ENCODE measurements around the gene DYNLL1. TPM values are rescaled to one million over a fixed set of nuclear protein-coding genes. Genes with fewer than 3 reads are reported as not detected.
"Not testable (repeated sequence)": the region's sequence is repeated elsewhere in the genome, so short reads cannot be mapped to it uniquely, and the experiment has no call there.

Gene DYNLL1
- 563 TPM for polyA plus RNA-seq (2013, experiment 1 of 2; ENCODE audit: insufficient read length)
- 418 TPM for polyA plus RNA-seq (2013, experiment 2 of 2; ENCODE audit: insufficient read length)

DNA sequence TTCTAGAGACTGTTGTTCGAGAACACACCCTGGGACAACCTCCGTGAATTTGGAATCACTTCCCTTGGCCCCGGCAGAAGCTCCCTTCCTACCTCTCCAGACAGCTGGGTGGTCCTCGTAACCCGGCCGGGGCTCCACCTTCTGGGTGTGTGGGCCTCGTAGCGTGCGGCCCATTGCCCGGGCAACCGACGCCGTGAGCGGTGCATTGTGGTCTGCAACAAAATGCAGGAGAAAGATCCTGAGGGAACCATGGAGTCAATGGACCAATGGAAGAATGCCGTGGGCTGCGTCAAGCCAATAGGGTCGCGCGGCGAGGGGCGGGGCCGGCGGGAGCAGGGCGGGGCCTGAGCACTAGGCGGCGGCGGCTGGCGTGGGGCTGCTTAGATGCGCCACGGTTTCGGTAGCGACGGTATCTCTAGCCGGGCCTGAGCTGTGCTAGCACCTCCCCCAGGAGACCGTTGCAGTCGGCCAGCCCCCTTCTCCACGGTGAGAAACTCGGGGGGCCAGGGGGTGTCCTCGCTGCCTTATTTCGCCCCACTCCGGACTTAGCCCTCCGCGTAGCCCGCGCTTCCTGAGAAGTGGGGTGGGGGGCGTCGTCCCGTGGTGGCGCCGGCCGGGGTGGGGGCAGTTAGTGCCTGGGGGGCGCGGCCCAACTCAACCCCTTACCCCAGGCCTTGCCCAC lies at the start of gene DYNLL1:
TSS of gene DYNLL1 (plus strand) at position 383 of the 682 bp plus-strand sequence. CDS start 309 bp downstream, outside the sequence.
- DNase-seq, result peak; percentile 93

- not testable (repeated sequence) for DNase-seq
Observed at GRCh38 chr12:120446844-120447178, 49.1 kb upstream of the DYNLL1 start.

DNA sequence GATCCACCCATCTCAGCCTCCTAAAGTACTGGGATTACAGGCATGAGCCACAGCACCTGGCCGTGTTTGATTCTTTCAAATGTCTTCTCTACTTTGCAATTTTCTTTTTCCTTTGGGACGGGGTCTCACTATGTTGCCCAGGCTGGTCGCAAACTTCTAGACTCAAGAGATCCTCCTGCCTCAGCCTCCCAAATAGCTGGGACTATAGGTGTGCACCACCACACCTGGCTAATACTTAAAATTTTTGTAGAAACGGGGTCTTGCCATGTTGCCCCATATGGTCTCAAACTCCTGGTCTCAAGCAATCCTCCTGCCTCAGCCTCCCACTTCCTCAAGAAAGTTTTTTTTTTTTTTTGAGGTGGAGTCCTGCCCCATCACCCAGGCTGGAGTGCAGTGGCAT lies 47.9 kb upstream of the DYNLL1 start:
- no peak for DNase-seq

DNA sequence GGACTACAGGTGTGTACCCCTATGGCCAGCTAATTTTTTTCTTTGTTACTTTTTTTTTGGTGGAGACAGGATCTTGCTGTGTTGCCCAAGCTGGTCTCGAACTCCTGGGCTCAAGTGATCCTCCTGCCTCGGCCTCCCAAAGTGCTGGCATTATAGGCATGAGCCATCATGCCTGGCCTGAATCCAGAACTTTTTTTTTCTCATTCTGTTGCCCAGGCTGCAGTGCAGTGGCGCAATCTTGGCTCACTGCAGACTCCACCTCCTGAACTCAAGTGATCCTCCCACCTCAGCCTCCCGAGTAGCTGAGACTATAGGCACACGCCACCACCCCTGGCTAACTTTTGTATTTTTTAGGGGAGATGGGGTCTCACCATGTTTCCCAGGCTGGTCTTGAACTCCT lies 43.4 kb upstream of the DYNLL1 start:
- DNase-seq, result peak; percentile 16

GRCh38 chr12:120453060-120453750 lies 42.7 kb upstream of the DYNLL1 start:
- DNase-seq, result no peak

- peak; percentile 22 for DNase-seq
Observed at GRCh38 chr12:120453977-120454376, 41.9 kb upstream of the DYNLL1 start.

- DNase-seq, result no peak
Observed at GRCh38 chr12:120455302-120455701, 40.6 kb upstream of the DYNLL1 start.

DNA sequence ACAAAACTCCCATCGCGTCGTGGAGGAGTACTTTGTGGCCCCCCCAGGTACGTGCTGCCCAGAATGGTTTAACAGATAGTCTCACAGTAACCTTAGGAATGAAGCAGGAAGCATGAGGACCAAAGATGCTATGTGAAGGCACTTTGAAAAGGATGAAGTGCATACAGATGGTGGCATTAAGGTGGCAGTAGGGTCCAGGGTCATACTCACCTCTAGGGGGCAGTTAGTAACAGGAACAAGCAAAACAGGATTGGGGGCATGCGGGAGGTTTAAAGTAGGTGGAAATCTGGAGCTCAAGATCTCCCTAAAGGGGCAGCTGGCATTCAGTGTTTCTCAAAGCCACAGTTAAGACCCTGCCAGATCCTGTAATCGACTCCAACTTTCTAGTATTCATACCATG lies 38.8 kb upstream of the DYNLL1 start:
- DNase-seq, result peak; percentile 3

- no peak for DNase-seq
Observed at GRCh38 chr12:120460157-120460556, 35.8 kb upstream of the DYNLL1 start.

DNA sequence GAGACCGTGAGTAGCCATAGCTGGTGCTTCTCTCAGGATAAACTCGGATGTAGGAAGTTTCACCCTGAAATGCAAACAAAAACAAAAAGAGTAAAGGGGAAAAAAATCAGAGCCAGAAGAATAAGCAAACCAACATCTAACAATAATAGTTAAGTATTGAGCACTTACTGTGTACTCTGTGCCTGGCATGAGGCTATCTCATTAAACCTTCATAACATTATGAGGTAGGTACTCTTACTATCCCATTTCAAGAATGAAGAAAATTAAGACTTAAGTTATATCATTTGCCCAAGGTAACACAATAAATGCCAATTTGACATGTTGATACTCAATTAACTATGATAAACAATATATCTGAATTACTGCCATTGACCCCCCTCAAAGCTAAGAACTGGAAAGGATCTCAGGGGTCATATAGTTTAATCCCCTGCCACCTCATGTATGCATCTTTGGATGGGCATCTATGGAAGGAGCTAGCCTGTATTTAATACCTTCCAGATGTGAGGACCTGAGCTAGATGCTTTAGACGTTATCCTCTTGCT lies 33.7 kb upstream of the DYNLL1 start:
- DNase-seq, result no peak

GRCh38 chr12:120463712-120464111 lies 32.2 kb upstream of the DYNLL1 start:
- no peak for DNase-seq

DNA sequence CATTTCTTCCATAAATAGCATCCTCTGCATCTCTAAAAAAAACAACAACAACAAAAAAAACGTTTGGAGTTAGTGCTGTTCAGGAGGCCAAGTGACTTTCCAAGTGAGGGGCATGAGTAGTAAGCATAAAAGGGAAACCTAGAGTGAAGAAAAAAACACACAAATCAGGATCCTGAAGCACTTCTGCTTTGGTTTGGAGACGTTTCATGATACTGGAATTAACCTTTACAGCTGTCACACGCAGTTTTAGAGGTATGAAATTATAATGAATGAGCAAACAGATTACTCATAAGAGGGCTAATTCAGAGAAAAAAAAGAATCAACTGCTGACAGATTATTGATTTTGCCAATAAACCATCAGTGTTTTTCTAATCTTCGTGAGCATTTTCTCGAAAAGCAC lies 30.2 kb upstream of the DYNLL1 start:
- DNase-seq, result no peak

DNA sequence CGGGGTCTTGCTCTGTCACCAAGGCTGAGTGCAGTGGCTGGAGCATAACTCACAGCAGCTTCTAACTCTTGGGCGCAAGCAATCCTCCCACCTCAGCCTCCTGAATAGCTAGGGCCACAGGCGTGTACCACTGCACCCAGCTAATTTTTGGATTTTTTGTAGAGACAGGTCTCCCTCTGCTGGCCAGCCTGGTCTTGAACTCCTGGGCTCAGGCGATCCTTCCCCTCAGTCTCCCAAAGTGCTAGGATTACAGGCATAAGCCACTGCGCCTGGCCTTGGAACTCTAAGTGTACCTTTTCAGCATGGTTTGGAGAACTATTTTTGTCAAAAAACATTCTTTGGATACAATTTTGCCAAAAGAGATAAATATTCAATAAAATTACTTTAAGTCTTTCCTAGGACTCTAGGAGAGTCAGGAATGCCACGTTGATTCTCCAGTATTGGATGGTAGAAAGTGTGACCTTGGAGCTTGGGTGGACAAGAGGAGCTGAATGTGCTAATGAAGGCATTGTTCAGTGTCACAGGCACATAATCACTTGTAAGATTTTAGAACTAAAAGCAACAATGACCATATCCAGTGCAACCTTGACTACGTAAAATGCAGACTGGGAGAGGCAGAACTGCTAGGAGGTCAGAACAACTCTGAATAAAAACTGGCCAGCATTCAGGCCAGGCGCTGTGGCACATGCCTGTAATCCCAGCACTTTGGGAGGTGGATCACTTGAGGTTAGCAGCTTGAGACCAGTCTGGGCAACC lies 29.2 kb upstream of the DYNLL1 start:
- DNase-seq, result peak; percentile 47

DNA sequence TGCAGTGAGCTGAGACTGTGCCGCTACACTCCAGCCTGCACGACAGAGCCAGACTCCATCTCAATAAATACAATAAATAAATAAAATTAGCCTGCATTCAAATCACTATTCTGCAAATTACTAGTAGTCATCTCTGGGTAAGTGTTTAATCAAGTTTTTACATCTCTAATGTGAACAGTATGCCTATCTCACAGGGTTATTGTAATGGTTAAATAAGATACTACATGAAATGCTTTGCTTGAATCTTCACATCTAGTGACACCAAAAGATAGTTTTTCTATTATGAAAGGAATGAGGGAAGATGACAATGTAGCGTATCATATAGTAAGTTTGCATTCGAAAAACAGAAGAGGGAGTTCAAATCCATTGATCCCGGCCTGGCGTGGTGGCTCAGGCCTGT lies 28.5 kb upstream of the DYNLL1 start:
- no peak for DNase-seq

- DNase-seq, result peak; percentile 31
Observed at GRCh38 chr12:120468325-120468820, 27.5 kb upstream of the DYNLL1 start.

DNA sequence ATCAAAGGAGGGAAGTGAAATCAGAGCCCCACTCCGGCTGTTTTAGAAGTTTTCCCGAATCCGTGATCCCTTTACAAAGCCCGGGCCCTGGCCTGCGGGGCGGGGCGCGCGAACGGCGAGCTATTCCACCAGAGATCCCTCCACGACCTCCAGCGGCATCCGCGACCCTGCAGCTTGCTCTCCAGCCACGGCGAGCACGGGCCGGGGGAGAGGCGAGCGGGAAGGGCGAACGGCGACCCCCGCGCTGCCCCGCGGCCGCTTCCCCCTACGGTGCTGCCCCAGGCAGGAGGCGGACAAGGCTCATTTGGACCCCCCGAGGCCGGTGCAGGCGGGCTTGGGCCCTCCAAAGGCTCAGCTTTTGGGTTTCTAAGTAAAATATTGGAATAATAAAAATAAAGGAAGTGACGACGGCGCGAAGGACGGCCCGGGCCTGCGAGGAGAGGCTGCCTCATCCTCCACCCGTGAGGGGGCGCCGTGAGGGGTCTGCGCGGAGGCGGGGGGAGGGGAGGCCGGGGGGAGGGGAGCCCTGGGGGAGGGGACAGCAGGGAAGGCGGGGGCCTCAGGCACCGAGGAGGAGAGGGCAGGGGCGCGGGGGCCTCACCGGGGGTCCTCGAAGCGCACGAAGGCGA lies 27.0 kb upstream of the DYNLL1 start:
- no peak for DNase-seq

- peak; percentile 96 for DNase-seq
Observed at GRCh38 chr12:120469450-120470149, 26.3 kb upstream of the DYNLL1 start, which contains the start of gene SRSF9. Gene SRSF9, minus strand, starts transcription at chr12:120469748. Its CDS starts 139 bp downstream, at chr12:120469609.

DNA sequence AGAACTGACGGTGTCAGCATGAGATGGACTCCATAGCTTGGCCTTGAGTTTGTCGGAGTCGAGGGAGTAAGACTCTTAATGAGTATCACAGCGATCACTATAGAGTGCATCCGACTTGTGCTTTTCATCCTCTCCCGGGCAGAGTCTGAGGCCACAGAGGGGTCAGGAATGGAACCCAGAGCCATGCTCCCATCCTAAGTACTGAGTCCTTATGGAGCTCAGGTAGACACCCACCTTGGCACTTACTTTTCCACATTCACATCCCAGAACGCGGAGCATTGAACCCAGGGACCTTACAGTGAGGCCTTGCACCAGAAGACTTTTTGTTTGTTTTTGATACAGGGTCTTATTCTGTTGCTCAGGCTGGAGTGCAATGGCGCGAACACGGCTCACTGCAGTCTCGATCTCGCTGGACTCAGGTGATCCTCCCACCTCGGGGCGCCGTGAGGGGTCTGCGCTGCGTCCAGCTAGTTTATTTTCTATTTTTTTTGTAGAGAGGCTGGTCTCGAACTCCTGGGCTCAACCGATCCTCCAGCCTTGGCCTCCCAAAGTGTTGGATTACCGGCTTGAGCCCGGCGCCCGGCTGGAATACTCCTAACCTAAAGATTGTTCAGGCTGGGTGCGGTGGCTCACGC lies 25.6 kb upstream of the DYNLL1 start:
- peak; percentile 24 for DNase-seq

DNA sequence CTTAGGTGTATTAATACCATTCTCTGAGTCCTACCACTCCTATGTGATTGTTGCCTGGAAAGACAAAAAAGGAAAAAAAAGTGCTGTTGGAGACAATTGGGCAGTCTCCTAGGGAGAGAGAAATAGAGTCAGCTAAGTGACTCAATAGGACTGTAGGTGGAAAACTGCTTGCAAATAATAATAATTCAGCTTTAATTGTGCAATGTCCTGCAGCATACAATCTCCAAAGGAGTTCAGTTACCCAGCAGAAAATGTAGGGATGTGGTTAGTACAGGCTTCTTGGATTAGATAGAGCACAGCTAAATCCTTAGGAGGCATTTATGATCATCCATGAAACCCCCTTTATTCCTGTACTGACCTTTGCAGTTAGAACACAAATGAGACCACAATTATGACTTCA lies 23.4 kb upstream of the DYNLL1 start:
- DNase-seq, result no peak

GRCh38 chr12:120473807-120474615 lies 21.9 kb upstream of the DYNLL1 start:
- no peak for DNase-seq

All from fibroblast of skin of back (primary cell).